Measurements from ENCODE around the gene CORO2A. TPM values are rescaled to one million over a fixed set of nuclear protein-coding genes. Genes with fewer than 3 reads are reported as not detected.

Gene CORO2A
- total RNA-seq, 1 experiment from 2014 or later: 32.5 TPM

- TF ChIP-seq PREB (CRISPR knock-in tag; IDR thresholded peaks at IDR 0.05; ENCODE audit: borderline replicate concordance) (no peak), CREB1 (CRISPR knock-in tag; IDR thresholded peaks at IDR 0.05) (no peak), SMAD3 (CRISPR knock-in tag; IDR thresholded peaks at IDR 0.05; ENCODE audit: borderline replicate concordance) (no peak), TEAD1 (CRISPR knock-in tag; IDR thresholded peaks at IDR 0.05) (no peak), TEAD4 (CRISPR knock-in tag; IDR thresholded peaks at IDR 0.05) (no peak), JUN (CRISPR knock-in tag; IDR thresholded peaks at IDR 0.05) (no peak)
- ChIA-PET POLR2A (no interaction called here), CTCF (interaction anchor here (1.0 kb wide), 2 partner anchors 10 to 100 kb away, joined by 3 read pairs; partner anchors contain the start of gene ANP32B)
- H3K27ac Mint-ChIP-seq: peak overlapping the region; percentile 47; the same call in 1 of the 2 replicates
- H3K27me3 Mint-ChIP-seq (ENCODE audit: low read depth): peaks cover 14% of the 10 kb centered on the region
- peaks cover 5% of the 10 kb centered on the region; the same call in 1 of the 2 replicates for H3K9me3 Mint-ChIP-seq
- H3K4me1 Mint-ChIP-seq: peaks cover 19% of the 10 kb centered on the region
- H3K36me3 Mint-ChIP-seq: peaks cover 41% of the 10 kb centered on the region
- H3K4me3 Mint-ChIP-seq: no peak overlapping the region
- ATAC-seq (no peak), DNase-seq (ENCODE audit: low spot score) (no peak)
Measured at GRCh38 chr9:98083566-98084183, 108.8 kb downstream of the CORO2A start.

- POLR2A ChIA-PET: no interaction called here
- no peak for ATAC-seq
- CTCF ChIA-PET: no interaction called here
Measured at GRCh38 chr9:98083061-98083501, 109.4 kb downstream of the CORO2A start.

GRCh38 chr9:98081477-98082219 is 110.8 kb downstream of the CORO2A start:
- Mint-ChIP-seq H3K36me3 (peaks cover 45% of the 10 kb centered on the region), H3K27ac (no peak overlapping the region), H3K4me1 (peaks cover 20% of the 10 kb centered on the region), H3K4me3 (no peak overlapping the region), H3K27me3 (ENCODE audit: low read depth) (peaks cover 2% of the 10 kb centered on the region), H3K9me3 (no peaks in the 10 kb centered on the region)
- ATAC-seq (no peak), DNase-seq (ENCODE audit: low spot score) (no peak)
- POLR2A ChIA-PET: no interaction called here
- TF ChIP-seq E2F4 (CRISPR knock-in tag; IDR thresholded peaks at IDR 0.05; ENCODE audit: borderline replicate concordance, low read depth) (no peak), IRF1 (CRISPR knock-in tag; IDR thresholded peaks at IDR 0.05) (no peak), NR3C1 (CRISPR knock-in tag; conservative IDR thresholded peaks at IDR 0.05; ENCODE audit: low read depth) (no peak), ARID4B (CRISPR knock-in tag; IDR thresholded peaks at IDR 0.05; ENCODE audit: borderline replicate concordance) (no peak), NR2C2 (CRISPR knock-in tag; IDR thresholded peaks at IDR 0.05) (no peak), ZNF281 (CRISPR knock-in tag; IDR thresholded peaks at IDR 0.05) (no peak), E2F1 (CRISPR knock-in tag; IDR thresholded peaks at IDR 0.05) (no peak)
- CTCF ChIA-PET: no interaction called here

More at GRCh38 chr9:98083061-98083501, 109.4 kb downstream of the CORO2A start:
- peaks cover 8% of the 10 kb centered on the region for H3K27me3 Mint-ChIP-seq (ENCODE audit: low read depth)
- H3K9me3 Mint-ChIP-seq: no peaks in the 10 kb centered on the region
- TF ChIP-seq GABPB1 (CRISPR knock-in tag; IDR thresholded peaks at IDR 0.05): peak; percentile 44; the same call in 1 of the 2 replicates
- no peak for TF ChIP-seq CREB1 (CRISPR knock-in tag; IDR thresholded peaks at IDR 0.05)
- peaks cover 18% of the 10 kb centered on the region for H3K4me1 Mint-ChIP-seq
- no peak overlapping the region for H3K4me3 Mint-ChIP-seq
- H3K36me3 Mint-ChIP-seq: peaks cover 38% of the 10 kb centered on the region
- no peak for DNase-seq (ENCODE audit: low spot score)
- no peak overlapping the region for H3K27ac Mint-ChIP-seq
